PFSK-1 (cell line): ENCODE measurements around the gene BICRA.

ENCODE experiments used
- POLR2AphosphoS5 ChIP-seq: IDR thresholded peaks from 2 replicates; pipeline ENCODE4 v1.6.1; 2012; ENCODE audit warnings: low read depth, mild to moderate bottlenecking, control low read depth, low read length, moderate library complexity
- SIN3A ChIP-seq: IDR thresholded peaks from 2 replicates; pipeline ENCODE4 v1.6.1; 2012; ENCODE audit warnings: mild to moderate bottlenecking, low read length, moderate library complexity, borderline replicate concordance; ENCODE audit not compliant: insufficient read depth
- TAF1 ChIP-seq: IDR thresholded peaks from 2 replicates; pipeline ENCODE4 v1.6.1; 2012; ENCODE audit warnings: low read length, control low read depth, borderline replicate concordance; ENCODE audit not compliant: insufficient read depth
- TF ChIP-seq, protein P1 (sequence below), 2 experiments: IDR thresholded peaks; 2 replicates each; pipeline versions ENCODE4 v1.6.1 to v1.8.0; 2011 to 2012; ENCODE audit warnings: low read depth in 2 of 2, low read length in 2 of 2, control low read depth in 1 of 2, inconsistent platforms in 1 of 2, mild to moderate bottlenecking in 1 of 2, moderate library complexity in 1 of 2; ENCODE audit not compliant: insufficient read depth in 1 of 2

DNA sequence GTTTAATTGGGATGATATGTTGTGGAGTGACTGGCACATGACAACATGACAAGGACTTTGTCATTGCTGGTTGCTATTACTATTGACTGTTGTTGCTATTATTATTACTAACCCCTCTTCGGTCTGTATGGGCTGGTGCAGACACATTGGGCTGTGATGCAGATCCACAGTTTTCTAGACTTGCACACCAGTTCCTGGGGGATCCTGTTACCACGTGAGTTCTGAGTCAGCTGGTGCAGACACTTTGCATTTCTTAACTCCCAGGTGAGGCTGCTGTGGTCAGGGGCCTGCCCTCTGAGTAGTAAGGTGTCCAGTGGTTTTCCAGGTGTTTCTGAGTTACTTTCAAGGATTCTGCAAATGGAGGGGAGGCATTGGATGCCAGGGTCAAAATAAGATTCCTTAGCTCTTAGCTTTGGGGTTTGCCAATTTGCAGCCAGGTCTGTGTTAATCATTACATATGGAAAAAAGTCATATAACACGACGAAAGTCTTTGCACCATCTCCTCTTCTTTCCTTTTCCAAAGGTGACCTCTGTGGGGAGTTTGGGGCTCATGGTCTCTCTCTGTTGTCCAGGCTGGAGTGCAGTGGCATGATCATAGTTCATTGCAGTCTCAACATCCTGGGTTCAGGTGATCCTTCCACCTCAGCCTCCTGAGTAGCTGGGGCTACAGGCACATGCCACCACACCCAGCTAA lies 19.3 kb downstream of the BICRA start:
- TF ChIP-seq POLR2AphosphoS5 (no peak), SIN3A (no peak), TAF1 (no peak)
- TF ChIP-seq, protein P1, sequence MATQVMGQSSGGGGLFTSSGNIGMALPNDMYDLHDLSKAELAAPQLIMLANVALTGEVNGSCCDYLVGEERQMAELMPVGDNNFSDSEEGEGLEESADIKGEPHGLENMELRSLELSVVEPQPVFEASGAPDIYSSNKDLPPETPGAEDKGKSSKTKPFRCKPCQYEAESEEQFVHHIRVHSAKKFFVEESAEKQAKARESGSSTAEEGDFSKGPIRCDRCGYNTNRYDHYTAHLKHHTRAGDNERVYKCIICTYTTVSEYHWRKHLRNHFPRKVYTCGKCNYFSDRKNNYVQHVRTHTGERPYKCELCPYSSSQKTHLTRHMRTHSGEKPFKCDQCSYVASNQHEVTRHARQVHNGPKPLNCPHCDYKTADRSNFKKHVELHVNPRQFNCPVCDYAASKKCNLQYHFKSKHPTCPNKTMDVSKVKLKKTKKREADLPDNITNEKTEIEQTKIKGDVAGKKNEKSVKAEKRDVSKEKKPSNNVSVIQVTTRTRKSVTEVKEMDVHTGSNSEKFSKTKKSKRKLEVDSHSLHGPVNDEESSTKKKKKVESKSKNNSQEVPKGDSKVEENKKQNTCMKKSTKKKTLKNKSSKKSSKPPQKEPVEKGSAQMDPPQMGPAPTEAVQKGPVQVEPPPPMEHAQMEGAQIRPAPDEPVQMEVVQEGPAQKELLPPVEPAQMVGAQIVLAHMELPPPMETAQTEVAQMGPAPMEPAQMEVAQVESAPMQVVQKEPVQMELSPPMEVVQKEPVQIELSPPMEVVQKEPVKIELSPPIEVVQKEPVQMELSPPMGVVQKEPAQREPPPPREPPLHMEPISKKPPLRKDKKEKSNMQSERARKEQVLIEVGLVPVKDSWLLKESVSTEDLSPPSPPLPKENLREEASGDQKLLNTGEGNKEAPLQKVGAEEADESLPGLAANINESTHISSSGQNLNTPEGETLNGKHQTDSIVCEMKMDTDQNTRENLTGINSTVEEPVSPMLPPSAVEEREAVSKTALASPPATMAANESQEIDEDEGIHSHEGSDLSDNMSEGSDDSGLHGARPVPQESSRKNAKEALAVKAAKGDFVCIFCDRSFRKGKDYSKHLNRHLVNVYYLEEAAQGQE (IDR thresholded peaks at IDR 0.05; ENCODE audit: insufficient read depth in 1 of 2, low read depth in 2 of 2, low read length in 2 of 2): no peak
